Psoas muscle (tissue), 8 donors: Measurements from ENCODE around the gene IL1R2. TPM values are rescaled to one million over a fixed set of nuclear protein-coding genes. Genes with fewer than 3 reads are reported as not detected.

Experiments used
- ATAC-seq, 4 donors: fragments of 200-7000 bp; cut with Tn5 transposase; one replicate each; pipeline ENCODE4 v1.9.1; 2020; ENCODE audit warnings: moderate library complexity in 3 of 4, mild to moderate bottlenecking in 2 of 4
- DNase-seq, 2 donors: peaks; one replicate each; pipeline ENCODE4 v3.0.0-alpha.2; 2020
- H3K27ac ChIP-seq: fragments of 200-600 bp; one replicate; pipeline ENCODE4 v1.8.0; 2022
- H3K27me3 ChIP-seq, 3 donors: fragments of 200-600 bp in 1 of 3; one replicate each; pipeline versions ENCODE4 v1.6.1 to v1.8.0; 2013 to 2022; ENCODE audit warnings: low read length in 2 of 3, mild to moderate bottlenecking in 2 of 3, moderate library complexity in 1 of 3; ENCODE audit not compliant: insufficient read depth in 3 of 3
- H3K36me3 ChIP-seq, 2 donors: fragments of 200-600 bp in 1 of 2; one replicate each; pipeline versions ENCODE4 v1.6.1 to v1.8.0; 2013 to 2022; ENCODE audit warnings: low read depth in 1 of 2, mild to moderate bottlenecking in 1 of 2, moderate library complexity in 1 of 2; ENCODE audit not compliant: insufficient read depth in 1 of 2
- H3K4me1 ChIP-seq: fragments of 200-600 bp; one replicate; pipeline ENCODE4 v1.8.0; 2022
- H3K4me3 ChIP-seq: fragments of 200-600 bp; one replicate; pipeline ENCODE4 v1.8.0; 2022; ENCODE audit warnings: mild to moderate bottlenecking
- H3K9me3 ChIP-seq: fragments of 200-600 bp; one replicate; pipeline ENCODE4 v1.8.0; 2022
- whole genome bisulfite sequencing, 3 donors: extraction: QIAGEN DNeasy Blood & Tissue Kit; methylation state at CpG; one replicate each; pipeline versions ENCODE4 v1.1.6 to v1.1.7; 2013; 5-methylcytosine and 5-hydroxymethylcytosine counted together
- intact Hi-C, 2 donors: fragments of 100-400 bp; cut with DNase I; formaldehyde crosslinking; loops; one replicate each; pipeline versions ENCODE4 v1.11.0 to v1.14.2; 2022
- polyA plus RNA-seq, 3 donors: library from polyadenylated mRNA; stranded (reverse); fragments of 200-250 nt; gene quantifications; one replicate each; pipeline ENCODE4 v1.2.3, GENCODE V29; 2013
- total RNA-seq, 4 donors: library from RNA; stranded (reverse); fragmentation: NEBNext Ultra II Directional in 2 of 4; extraction: Animal tissue kit (Norgen Biotek cat#: 25700) in 2 of 4; gene quantifications; one replicate each; pipeline versions ENCODE4 v1.2.1 to v1.2.4, GENCODE V29; 2021 to 2023
- TF ChIP-seq, protein P1 (sequence below): fragments of 200-600 bp; IDR thresholded peaks from one replicate; pipeline ENCODE4 v1.8.0; 2022; ENCODE audit warnings: antibody characterized with exemption
- donor health status: healthy with polysubstance abuse.
- donor health status: DM: no; HTN: no; CAD: no; lungs with moderate emphysema.
- donor health status: Bipolar disorder and iron deficiency.
- donor health status: healthy.
- donor health status: DM: yes; HTN: yes; CAD: no.
- donor health status: DM: no; HTN: no; CAD: no.
- donor health status: DM: no; HTN: no; CAD: no.
- donor health status: DM: yes; HTN: yes; CAD: no.

The IL1R2 gene
- total and polyA plus RNA-seq, 7 donors: 0.41 to 3.4 (median 1.3) TPM

GRCh38 chr2:101948625-101949155 is 43.1 kb upstream of the IL1R2 start:
- Histone ChIP-seq H3K9me3 (no peaks in the 10 kb centered on the region), H3K36me3 (no peaks in the 10 kb centered on the region), H3K27ac (no peak overlapping the region), H3K27me3 (peaks cover 0 to 2% (median 0%) of the 10 kb centered on the region in 3 donors), H3K4me1 (no peaks in the 10 kb centered on the region), H3K4me3 (no peak overlapping the region)
- ATAC-seq (no peak), DNase-seq (no peak)
- TF ChIP-seq, protein P1, sequence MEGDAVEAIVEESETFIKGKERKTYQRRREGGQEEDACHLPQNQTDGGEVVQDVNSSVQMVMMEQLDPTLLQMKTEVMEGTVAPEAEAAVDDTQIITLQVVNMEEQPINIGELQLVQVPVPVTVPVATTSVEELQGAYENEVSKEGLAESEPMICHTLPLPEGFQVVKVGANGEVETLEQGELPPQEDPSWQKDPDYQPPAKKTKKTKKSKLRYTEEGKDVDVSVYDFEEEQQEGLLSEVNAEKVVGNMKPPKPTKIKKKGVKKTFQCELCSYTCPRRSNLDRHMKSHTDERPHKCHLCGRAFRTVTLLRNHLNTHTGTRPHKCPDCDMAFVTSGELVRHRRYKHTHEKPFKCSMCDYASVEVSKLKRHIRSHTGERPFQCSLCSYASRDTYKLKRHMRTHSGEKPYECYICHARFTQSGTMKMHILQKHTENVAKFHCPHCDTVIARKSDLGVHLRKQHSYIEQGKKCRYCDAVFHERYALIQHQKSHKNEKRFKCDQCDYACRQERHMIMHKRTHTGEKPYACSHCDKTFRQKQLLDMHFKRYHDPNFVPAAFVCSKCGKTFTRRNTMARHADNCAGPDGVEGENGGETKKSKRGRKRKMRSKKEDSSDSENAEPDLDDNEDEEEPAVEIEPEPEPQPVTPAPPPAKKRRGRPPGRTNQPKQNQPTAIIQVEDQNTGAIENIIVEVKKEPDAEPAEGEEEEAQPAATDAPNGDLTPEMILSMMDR: no peak
- intact Hi-C loops: no loop called here

- Histone ChIP-seq H3K27me3 (peaks cover 0 to 2% (median 0%) of the 10 kb centered on the region in 3 donors), H3K36me3 (no peaks in the 10 kb centered on the region), H3K27ac (no peak overlapping the region), H3K4me1 (no peaks in the 10 kb centered on the region), H3K9me3 (no peaks in the 10 kb centered on the region), H3K4me3 (no peak overlapping the region)
- 67 to 92% (median 73%) methylated on average over 1 of the region's 1 CpG for WGBS, 3 donors
- TF ChIP-seq, protein P1: no peak
- intact Hi-C loops: no loop called here
- ATAC-seq: no peak
- no peak for DNase-seq
Observed at GRCh38 chr2:101949304-101949703, 42.5 kb upstream of the IL1R2 start.

- intact Hi-C loops: no loop called here
- Histone ChIP-seq H3K4me1 (no peaks in the 10 kb centered on the region), H3K4me3 (no peak overlapping the region), H3K27me3 (peaks cover 0 to 2% (median 0%) of the 10 kb centered on the region in 3 donors), H3K27ac (no peak overlapping the region), H3K9me3 (no peaks in the 10 kb centered on the region), H3K36me3 (no peaks in the 10 kb centered on the region)
- TF ChIP-seq, protein P1: no peak
- 76 to 86% (median 80%) methylated on average over 1 of the region's 1 CpG for WGBS, 3 donors
- DNase-seq: no peak
- no peak for ATAC-seq
Observed at GRCh38 chr2:101951296-101951695, 40.5 kb upstream of the IL1R2 start.

GRCh38 chr2:101952551-101952950 is 39.2 kb upstream of the IL1R2 start:
- no peaks in the 10 kb centered on the region for H3K36me3 ChIP-seq
- TF ChIP-seq, protein P1: no peak
- intact Hi-C loops: no loop called here
- H3K9me3 ChIP-seq: no peaks in the 10 kb centered on the region
- peaks cover 0 to 2% (median 0%) of the 10 kb centered on the region in 3 donors for H3K27me3 ChIP-seq
- H3K4me3 ChIP-seq: no peak overlapping the region
- 93 to 96% (median 94%) methylated on average over 1 of the region's 1 CpG for WGBS, 3 donors
- ATAC-seq: no peak
- no peak for DNase-seq
- no peak overlapping the region for H3K27ac ChIP-seq
- H3K4me1 ChIP-seq: no peaks in the 10 kb centered on the region
